GM19238 (cell line): ENCODE data around the gene NEK6.

Experiments used
- DNase-seq: peaks from one replicate; pipeline ENCODE4 v3.0.0; 2011; ENCODE audit warnings: low spot score; ENCODE audit not compliant: insufficient read length

NEK6 gene

DNA sequence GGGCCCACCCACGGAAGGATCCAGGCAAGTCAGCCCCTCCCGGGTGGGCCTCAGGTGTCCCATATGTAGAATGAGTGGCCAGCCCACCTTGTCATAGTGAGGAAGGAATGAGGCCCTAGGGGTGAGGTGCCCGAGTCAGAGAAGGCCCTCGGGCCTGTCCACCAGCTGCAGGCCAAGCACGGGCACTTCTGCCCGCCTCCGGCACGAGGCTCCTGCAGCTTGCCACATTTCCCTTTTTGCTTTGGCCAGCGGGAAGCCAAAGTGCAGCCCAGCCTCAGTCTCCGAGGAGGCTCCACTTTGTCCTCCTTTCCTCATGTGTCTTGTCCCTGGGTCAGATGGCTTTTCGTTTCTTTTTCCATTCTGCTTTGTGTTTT is 84.6 kb downstream of the NEK6 start:
- no peak for DNase-seq

GRCh38 chr9:124342776-124343485 is 85.2 kb downstream of the NEK6 start:
- no peak for DNase-seq

- no peak for DNase-seq
These were observed 86.0 kb downstream of the NEK6 start for GRCh38 chr9:124343533-124344290.

DNA sequence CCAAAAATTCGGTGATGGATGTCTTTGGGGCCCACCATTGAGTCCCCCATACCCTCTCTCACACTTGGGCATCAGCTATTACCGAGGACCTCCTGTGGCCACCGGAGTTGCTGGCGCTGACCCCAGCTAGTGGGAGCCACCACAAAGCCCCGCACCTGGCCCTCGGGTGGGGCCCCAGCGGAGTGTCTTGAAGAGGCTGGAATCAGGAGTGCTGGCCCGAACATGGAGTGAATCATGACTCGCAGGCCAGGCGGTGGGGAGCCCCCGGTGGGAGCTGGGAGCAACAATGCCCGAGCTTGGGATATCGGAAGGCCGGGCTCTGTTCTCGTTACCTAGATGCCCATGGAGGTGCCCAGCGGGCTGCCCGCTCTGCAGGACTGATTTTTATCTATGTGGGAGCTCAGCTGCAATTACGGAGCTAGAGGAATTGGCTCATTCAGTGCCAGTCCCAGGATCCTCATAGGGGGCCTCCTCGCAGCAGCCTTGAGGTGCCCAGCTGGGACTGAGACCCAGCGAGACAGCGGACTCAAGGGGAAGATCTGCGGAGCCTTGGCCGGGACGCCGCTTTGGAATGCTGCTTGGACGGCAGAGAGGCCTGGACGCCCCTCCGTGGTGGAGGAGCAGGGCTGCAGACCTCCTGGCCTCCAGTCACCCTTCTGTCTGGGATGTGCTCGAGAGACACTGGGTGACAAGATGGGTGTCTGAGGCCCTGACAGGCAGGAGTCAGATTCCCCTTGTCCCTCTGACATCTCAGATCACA is 86.7 kb downstream of the NEK6 start:
- DNase-seq, result no peak

DNA sequence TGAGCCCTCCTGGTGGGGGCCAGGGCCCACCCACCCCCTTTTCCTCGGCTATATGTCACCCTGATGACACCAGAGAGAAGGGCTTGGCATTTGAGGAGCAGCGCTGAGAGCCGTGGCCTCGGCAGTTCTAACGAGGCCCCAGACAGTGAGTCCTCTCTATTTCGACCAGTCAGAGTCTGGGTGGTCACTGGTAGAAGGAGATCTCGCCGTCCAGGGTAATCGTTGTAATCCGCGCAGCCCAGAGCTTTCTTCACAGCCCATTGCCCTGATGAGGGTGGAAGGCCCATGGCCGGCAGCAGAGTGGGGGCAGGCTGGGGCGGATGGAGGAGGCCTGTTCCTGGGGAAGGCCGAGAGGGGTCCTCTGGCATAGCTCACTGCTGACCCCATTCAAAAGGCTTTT is 87.3 kb downstream of the NEK6 start:
- no peak for DNase-seq

DNA sequence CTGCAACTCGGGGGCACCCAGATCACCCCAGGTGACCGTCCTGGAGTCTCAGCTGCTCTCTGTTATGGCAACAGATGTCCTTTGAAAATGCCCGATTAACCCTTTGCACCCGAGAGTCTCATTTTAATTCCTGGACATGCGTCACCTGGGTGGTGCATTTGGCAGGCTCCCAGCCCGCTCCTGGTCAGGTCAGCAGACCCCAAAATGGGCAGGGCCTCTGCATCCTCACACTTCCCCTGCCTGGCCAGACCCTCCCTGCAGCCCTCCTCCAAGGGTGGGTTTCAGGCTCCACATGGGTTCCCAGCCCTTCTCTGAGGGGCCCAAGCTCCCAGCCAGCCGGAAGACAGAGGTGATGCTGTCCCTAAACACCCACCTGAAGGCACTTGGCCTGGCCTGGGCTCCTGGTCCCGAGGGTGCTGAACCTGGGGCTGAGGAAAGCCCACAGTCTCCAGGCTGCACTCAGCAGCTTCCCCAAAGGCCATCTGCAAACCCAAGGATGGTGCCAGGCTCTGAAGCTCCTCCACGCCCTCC is 88.1 kb downstream of the NEK6 start:
- no peak for DNase-seq

GRCh38 chr9:124346347-124347163 is 88.8 kb downstream of the NEK6 start:
- DNase-seq, result no peak

DNA sequence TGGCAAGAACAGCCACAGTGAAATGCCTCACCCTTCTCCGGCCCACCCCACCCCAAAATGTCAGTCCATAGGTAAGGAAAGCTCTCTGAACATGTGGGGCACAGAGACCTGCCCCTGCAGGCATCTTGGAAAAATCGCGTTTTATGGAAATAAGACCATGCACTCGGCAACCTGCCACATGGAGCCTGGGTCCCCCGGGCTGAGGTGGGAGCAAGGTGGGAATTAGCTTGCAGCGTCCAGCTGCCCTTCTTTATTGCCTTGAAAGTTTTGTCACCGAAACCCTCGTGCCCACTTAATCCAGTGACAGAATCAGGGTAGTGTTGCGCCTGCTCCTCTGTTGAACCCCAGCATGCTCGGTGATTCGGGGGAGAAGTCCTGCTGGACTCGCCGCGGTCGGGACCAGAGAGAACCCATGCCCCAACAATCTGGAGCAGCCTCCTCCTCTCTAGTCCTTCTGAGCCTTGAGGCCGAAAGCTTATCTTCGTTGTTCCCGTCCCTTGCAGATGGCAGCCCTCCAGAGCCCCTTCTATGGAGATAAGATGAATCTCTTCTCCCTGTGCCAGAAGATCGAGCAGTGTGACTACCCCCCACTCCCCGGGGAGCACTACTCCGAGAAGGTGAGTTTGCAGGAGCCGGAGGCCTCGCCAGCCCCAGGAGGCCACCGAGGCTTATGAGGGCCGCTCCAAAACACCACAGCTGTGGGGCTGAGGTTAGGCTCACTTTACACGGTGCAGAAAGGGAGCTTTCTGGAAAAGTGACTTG is 89.6 kb downstream of the NEK6 start:
- no peak for DNase-seq

DNA sequence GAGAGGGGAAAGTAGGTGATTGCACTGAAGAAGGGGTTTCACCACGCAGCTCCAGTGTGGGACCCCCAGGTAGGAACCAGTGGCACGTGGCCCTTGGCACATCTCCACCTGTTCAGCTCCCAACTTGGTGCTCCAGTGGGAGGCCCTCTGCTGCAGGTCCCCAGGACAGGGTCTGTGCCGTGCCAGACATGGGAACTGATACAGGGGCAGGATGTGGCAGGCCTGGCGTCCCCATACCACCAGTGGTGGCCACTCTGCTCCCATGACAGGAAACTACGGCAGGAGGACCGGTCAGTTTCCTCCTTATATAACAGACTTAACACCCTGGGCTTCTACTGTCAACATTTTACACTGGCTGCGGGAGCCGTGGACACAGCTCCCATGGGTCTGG is 90.2 kb downstream of the NEK6 start:
- no peak for DNase-seq

DNA sequence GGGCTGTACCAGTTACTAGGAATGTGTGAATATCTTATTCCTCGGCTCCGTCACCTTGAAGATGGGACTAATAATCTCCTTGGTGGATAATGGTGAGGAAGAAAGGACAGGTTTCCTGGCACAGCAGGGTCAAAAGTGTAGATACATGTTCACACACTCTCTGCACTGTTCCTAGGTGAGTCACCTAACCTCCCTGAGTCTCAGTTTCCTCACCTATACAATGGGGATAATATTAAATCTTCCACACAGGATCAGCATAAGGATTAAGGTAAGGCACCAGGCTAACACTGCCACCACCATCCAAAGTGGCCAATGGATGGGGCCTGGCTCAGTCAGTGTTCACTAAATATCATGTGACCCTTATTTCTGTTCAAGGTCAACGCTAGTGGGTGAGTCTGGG is 90.6 kb downstream of the NEK6 start:
- no peak for DNase-seq

DNA sequence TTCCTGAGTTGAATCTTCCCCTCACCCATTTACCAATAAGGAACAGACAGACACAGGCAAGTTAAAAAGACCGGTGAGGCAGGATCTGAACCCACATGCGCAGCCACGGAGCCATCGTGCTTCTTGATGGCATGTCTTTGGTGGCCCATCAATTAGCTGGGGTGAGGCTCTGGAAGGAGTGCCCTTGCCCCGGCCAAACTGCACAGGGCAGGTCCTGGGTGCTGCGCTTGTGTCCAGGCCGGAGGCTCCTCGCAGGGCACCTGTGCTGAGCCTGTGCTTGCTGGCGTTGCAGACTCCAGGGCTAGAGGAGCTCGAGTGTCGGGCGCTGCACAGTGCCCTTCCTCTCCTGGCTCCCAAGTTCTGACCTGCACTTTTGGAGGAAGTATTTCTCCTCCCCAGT is 91.1 kb downstream of the NEK6 start:
- no peak for DNase-seq

DNA sequence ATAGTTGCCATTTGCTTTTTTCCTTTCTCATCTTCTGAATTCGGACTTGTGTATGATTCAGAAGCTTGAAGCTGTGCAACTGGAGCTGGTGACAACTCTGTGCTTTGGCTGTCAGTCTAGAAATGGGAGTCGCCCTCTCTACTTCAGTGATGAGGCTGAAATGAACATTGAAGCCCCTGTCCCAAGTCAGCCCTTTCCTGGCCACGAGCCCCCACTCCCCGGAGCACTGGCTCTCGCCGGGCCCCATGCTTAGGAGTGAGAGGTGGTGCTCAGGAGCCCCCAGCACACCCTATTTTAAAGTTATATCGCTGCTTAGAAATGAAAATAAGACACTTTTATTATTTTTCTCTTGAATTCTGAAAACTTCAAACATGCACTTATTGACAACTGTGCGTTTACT is 91.5 kb downstream of the NEK6 start:
- DNase-seq, result no peak

GRCh38 chr9:124349675-124350493 is 92.1 kb downstream of the NEK6 start:
- no peak for DNase-seq

- DNase-seq, result no peak
These were observed 92.9 kb downstream of the NEK6 start for GRCh38 chr9:124350494-124351263.

GRCh38 chr9:124351672-124352468 is 94.1 kb downstream of the NEK6 start:
- no peak for DNase-seq

- no peak for DNase-seq
These were observed 94.9 kb downstream of the NEK6 start for GRCh38 chr9:124352616-124353015.

- DNase-seq, result no peak
These were observed 95.5 kb downstream of the NEK6 start for GRCh38 chr9:124353166-124353768.

GRCh38 chr9:124353811-124354274 is 96.1 kb downstream of the NEK6 start:
- no peak for DNase-seq
